ENCODE measurements around the gene SST. TPM values are rescaled to one million over a fixed set of nuclear protein-coding genes. Genes with fewer than 3 reads are reported as not detected.

Gene SST
- total RNA-seq, 1 experiment from 2014 or later, result not detected

GRCh38 chr3:187686621-187687273 is 16.6 kb upstream of the SST start (continued):
- TF ChIP-seq POLR2AphosphoS5 (IDR thresholded peaks at IDR 0.05; ENCODE audit: low read depth, low read length) (no peak), TCF7L2 (IDR thresholded peaks at IDR 0.05; ENCODE audit: borderline replicate concordance, extremely low read depth, insufficient read depth, insufficient read length) (no peak), SRF (IDR thresholded peaks at IDR 0.05; ENCODE audit: low read depth) (no peak), SP1 (IDR thresholded peaks at IDR 0.05; ENCODE audit: low read depth) (no peak), FOSL1 (IDR thresholded peaks at IDR 0.05; ENCODE audit: low read depth) (no peak), EZH2 (IDR thresholded peaks at IDR 0.05) (no peak), EZH2phosphoT487 (IDR thresholded peaks at IDR 0.05; ENCODE audit: borderline replicate concordance) (no peak), POLR2A (IDR thresholded peaks at IDR 0.05; ENCODE audit: borderline replicate concordance, extremely low read depth, insufficient read depth, insufficient read length) (no peak), ZNF274 (IDR thresholded peaks at IDR 0.05; ENCODE audit: low read depth, low read length) (no peak)

GRCh38 chr3:187685948-187686347 is 15.8 kb upstream of the SST start:
- no TSS peak for BruUV-seq (replicated peaks)

More at GRCh38 chr3:187685948-187686347, 15.8 kb upstream of the SST start:
- H3K27ac ChIP-seq (ENCODE audit: low read depth, low read length), result no peak overlapping the region
- no peak overlapping the region for H3K4me2 ChIP-seq (ENCODE audit: low read length)
- no peaks in the 10 kb centered on the region; a peak in 1 of 4 replicates for H3K9me3 ChIP-seq (ENCODE audit: control insufficient read depth in 1 of 2, insufficient read depth in 1 of 2, low read depth in 1 of 2, low read length in 2 of 2)
- ATAC-seq (no peak), DNase-seq (ENCODE audit: low read depth, low spot score) (no peak)
- intact Hi-C loops (cut with micrococcal nuclease), result no loop called here
- no peaks in the 10 kb centered on the region for H3K79me2 ChIP-seq (ENCODE audit: insufficient read depth, low read length)
- TF ChIP-seq CBX3 (IDR thresholded peaks at IDR 0.05; ENCODE audit: low read depth), result no peak
- no peak for TF ChIP-seq REST (IDR thresholded peaks at IDR 0.05; ENCODE audit: low read depth)
- no peak for TF ChIP-seq SIN3A (IDR thresholded peaks at IDR 0.05; ENCODE audit: low read depth)
- no peak for TF ChIP-seq YY1 (IDR thresholded peaks at IDR 0.05; ENCODE audit: extremely low read depth, insufficient replicate concordance, low read depth, low read length)
- ChIA-PET POLR2A (no interaction called here), RAD21 (ENCODE audit: low non-redundant PET in 1 of 2, low total read pairs in 2 of 2, uncharacterized antibody in 2 of 2, unreplicated experiment in 2 of 2) (no interaction called here), CTCF (no interaction called here)
- H3K4me3 ChIP-seq (replicated peaks in 1 of 2; ENCODE audit: low read depth in 1 of 2, low read length in 2 of 2), result no peak overlapping the region
- no peaks in the 10 kb centered on the region for H4K20me1 ChIP-seq (ENCODE audit: insufficient read depth)
- no peak overlapping the region for H3K9ac ChIP-seq (ENCODE audit: low read length)
- H2AFZ ChIP-seq (ENCODE audit: low read depth, low read length, poor library complexity, severe bottlenecking), result no peak overlapping the region
- no peaks in the 10 kb centered on the region for H3K9me2 ChIP-seq (ENCODE audit: insufficient read depth)
- no peaks in the 10 kb centered on the region for H3K4me1 ChIP-seq (ENCODE audit: control insufficient read depth in 1 of 2, insufficient read depth in 2 of 2, low read length in 2 of 2)
- no peaks in the 10 kb centered on the region for H3K36me3 ChIP-seq (ENCODE audit: control insufficient read depth in 1 of 2, insufficient read depth in 2 of 2, low read length in 2 of 2)
- H3K27me3 ChIP-seq (ENCODE audit: insufficient read depth, low read length), result no peaks in the 10 kb centered on the region
